Tibial artery (tissue), 4 donors: Measurements from ENCODE around the gene MACROD2.

Experiments used
- DNase-seq, 2 donors: peaks; one replicate each; pipeline ENCODE4 v3.0.0-alpha.2; 2019
- H3K27ac ChIP-seq, 2 donors: fragments of 200-600 bp; sonication (generic) in 1 of 2; 1 replicate in 1 of 2; 2 replicates in 1 of 2; pipeline ENCODE4 v1.5.1; 2018 to 2019; ENCODE audit warnings: mild to moderate bottlenecking in 1 of 2
- H3K27me3 ChIP-seq, 2 donors: fragments of 200-600 bp; sonication (generic) in 1 of 2; one replicate each; pipeline versions ENCODE4 v1.5.1 to v1.6.0; 2016 to 2019
- H3K36me3 ChIP-seq, 3 donors: fragments of 200-600 bp; sonication (generic) in 2 of 3; one replicate each; pipeline ENCODE4 v1.5.1; 2016 to 2019; ENCODE audit warnings: mild to moderate bottlenecking in 2 of 3
- H3K4me1 ChIP-seq, 4 donors: fragments of 200-600 bp; sonication (generic) in 2 of 4; 1 replicate in 3 of 4; 2 replicates in 1 of 4; pipeline ENCODE4 v1.5.1; 2016 to 2019
- H3K4me3 ChIP-seq, 2 donors: fragments of 200-600 bp; sonication (generic) in 1 of 2; 1 replicate in 1 of 2; 2 replicates in 1 of 2; pipeline ENCODE4 v1.5.1; 2018 to 2019; ENCODE audit warnings: mild to moderate bottlenecking in 2 of 2
- H3K9me3 ChIP-seq, 3 donors: fragments of 200-600 bp; sonication (generic) in 1 of 3; one replicate each; pipeline ENCODE4 v1.5.1; 2016 to 2019
- CTCF ChIP-seq, 2 experiments: fragments of 200-600 bp in 1 of 2; fragments of 450-650 bp in 1 of 2; IDR thresholded peaks; one replicate each; pipeline ENCODE4 v1.5.1; 2017 to 2019; ENCODE audit warnings: antibody characterized with exemption in 2 of 2, mild to moderate bottlenecking in 1 of 2, moderate library complexity in 1 of 2
- intact Hi-C: fragments of 100-400 bp; cut with DNase I; formaldehyde crosslinking; loops from one replicate; pipeline ENCODE4 v1.15.0; 2023; ENCODE audit warnings: low total_unique reads

Gene MACROD2

GRCh38 chr20:16081421-16081820, 2086.1 kb downstream of the MACROD2 start:
- intact Hi-C loops: no loop called here
- Histone ChIP-seq H3K27me3 (no peaks in the 10 kb centered on the region), H3K27ac (no peak overlapping the region), H3K9me3 (no peaks in the 10 kb centered on the region), H3K4me3 (no peak overlapping the region), H3K4me1 (peaks cover 0 to 13% (median 0%) of the 10 kb centered on the region in 4 donors), H3K36me3 (no peaks in the 10 kb centered on the region)
- no peak for TF ChIP-seq CTCF (IDR thresholded peaks at IDR 0.05)
- no peak for DNase-seq

- Histone ChIP-seq H3K36me3 (no peaks in the 10 kb centered on the region), H3K27me3 (no peaks in the 10 kb centered on the region), H3K27ac (no peak overlapping the region), H3K9me3 (no peaks in the 10 kb centered on the region), H3K4me3 (no peak overlapping the region), H3K4me1 (peaks cover 0 to 13% (median 0%) of the 10 kb centered on the region in 4 donors)
- no peak for DNase-seq
- no peak for TF ChIP-seq CTCF (IDR thresholded peaks at IDR 0.05)
- intact Hi-C loops: no loop called here
Observed at GRCh38 chr20:16082051-16082550, 2086.8 kb downstream of the MACROD2 start.

- no peaks in the 10 kb centered on the region for H3K9me3 ChIP-seq
- no peak for DNase-seq
- H3K36me3 ChIP-seq: no peaks in the 10 kb centered on the region
- intact Hi-C loops: no loop called here
- no peak for TF ChIP-seq CTCF (IDR thresholded peaks at IDR 0.05)
- H3K27ac ChIP-seq: no peak overlapping the region
- no peaks in the 10 kb centered on the region for H3K27me3 ChIP-seq
- no peak overlapping the region for H3K4me3 ChIP-seq
- peaks cover 0 to 13% (median 0%) of the 10 kb centered on the region in 4 donors for H3K4me1 ChIP-seq
Observed at GRCh38 chr20:16083639-16084280, 2088.4 kb downstream of the MACROD2 start.

GRCh38 chr20:16095226-16095625, 2099.9 kb downstream of the MACROD2 start:
- no peak overlapping the region for H3K27ac ChIP-seq
- TF ChIP-seq CTCF (IDR thresholded peaks at IDR 0.05): no peak
- H3K4me3 ChIP-seq: no peak overlapping the region
- intact Hi-C loops: no loop called here
- no peak for DNase-seq
- H3K27me3 ChIP-seq: no peaks in the 10 kb centered on the region
- peaks cover 0 to 8% (median 0%) of the 10 kb centered on the region in 3 donors for H3K9me3 ChIP-seq
- no peaks in the 10 kb centered on the region for H3K4me1 ChIP-seq
- H3K36me3 ChIP-seq: no peaks in the 10 kb centered on the region

GRCh38 chr20:16096756-16097326, 2101.5 kb downstream of the MACROD2 start:
- no peak for DNase-seq
- Histone ChIP-seq H3K36me3 (no peaks in the 10 kb centered on the region), H3K27me3 (no peaks in the 10 kb centered on the region), H3K27ac (no peak overlapping the region), H3K4me1 (no peaks in the 10 kb centered on the region), H3K4me3 (no peak overlapping the region), H3K9me3 (no peaks in the 10 kb centered on the region)
- intact Hi-C loops: no loop called here
- TF ChIP-seq CTCF (IDR thresholded peaks at IDR 0.05): no peak
